DMS 273 treated with DMSO at 0.1 percent for 48 hours (cell line): ENCODE data around the gene H6PD.

Experiments
- DNase-seq: peaks from one replicate; lab custom pipeline; 2025; lab: John Stamatoyannopoulos, UW

H6PD gene

GRCh38 chr1:9240914-9241820, 6.6 kb downstream of the H6PD start:
- no peak for DNase-seq

GRCh38 chr1:9241891-9242290, 7.3 kb downstream of the H6PD start:
- DNase-seq = no peak

DNA sequence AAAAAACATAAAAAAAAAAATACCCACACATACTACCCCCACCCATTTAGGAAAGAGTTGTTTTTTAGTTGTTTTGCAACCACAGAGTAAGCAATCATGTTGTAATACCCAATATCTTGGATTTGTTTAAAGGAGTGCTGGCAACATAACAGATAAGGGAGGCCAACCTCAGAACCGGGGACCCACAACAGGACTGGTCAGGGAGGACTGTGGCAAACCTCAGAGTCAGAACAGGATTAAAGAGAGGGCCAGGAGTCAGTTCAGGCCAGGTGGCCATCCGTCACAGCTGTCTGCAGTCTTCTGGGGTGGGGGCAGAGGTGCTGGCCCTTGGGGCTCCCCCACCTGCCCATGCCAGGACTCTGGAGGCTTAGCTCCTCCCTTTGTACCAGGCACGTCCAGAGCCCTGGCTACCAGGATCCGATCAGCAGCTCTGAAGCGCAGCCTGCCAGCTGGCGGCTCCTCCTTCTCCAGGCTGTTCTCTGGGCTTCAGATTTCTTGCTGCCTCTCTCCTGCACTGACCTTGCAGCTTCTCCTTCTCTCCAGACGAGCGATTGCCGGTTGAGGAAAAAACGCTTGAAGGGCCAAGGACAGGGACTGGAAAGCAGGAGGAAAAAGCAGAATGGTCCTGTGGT, 7.9 kb downstream of the H6PD start:
- peak; percentile 8 for DNase-seq

DNA sequence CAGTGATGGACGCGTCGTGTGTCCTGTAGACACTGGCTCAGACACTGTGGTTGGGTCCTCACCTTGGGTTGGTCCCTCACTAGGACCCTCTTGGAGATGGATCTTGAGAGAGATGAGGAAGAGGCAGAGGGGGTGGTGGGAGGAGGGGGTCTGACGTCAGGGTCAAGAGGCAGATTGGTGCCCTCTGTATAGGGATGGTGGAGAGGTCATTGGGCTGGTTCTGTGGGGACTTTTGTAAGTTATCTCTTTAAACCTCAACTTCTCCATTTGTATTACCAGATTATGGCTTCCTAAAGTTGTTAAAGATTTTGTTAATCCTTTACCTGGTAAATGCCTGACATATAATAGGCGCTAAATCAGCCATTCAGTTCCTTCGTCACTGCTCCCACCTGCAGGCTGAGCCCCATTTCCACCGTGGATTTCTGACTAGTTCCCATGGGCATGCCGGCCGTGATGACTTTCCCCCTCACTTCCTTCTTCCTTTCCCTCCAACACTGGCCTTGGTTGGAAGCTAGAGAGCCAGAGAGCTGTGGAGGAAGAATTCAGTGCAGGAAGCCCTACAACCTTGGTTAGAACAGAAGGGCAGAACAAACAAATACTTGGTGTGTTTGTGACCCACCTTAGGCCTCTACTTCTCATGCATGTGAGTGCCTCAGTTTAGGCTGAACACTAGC, 8.6 kb downstream of the H6PD start:
- DNase-seq = no peak

- no peak for DNase-seq
Observed at GRCh38 chr1:9244501-9245229, 10.1 kb downstream of the H6PD start.

DNA sequence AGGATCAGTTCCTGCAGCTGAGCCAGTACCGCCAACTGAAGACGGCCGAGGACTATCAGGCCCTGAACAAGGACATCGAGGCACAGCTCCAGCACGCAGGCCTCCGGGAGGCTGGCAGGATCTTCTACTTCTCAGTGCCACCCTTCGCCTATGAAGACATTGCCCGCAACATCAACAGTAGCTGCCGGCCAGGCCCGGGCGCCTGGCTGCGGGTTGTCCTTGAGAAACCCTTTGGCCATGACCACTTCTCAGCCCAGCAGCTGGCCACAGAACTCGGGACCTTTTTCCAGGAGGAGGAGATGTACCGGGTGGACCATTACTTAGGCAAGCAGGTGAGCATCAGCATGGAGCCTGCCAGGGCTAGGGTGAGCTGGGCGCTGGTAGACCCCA, 10.7 kb downstream of the H6PD start:
- DNase-seq = no peak

DNA sequence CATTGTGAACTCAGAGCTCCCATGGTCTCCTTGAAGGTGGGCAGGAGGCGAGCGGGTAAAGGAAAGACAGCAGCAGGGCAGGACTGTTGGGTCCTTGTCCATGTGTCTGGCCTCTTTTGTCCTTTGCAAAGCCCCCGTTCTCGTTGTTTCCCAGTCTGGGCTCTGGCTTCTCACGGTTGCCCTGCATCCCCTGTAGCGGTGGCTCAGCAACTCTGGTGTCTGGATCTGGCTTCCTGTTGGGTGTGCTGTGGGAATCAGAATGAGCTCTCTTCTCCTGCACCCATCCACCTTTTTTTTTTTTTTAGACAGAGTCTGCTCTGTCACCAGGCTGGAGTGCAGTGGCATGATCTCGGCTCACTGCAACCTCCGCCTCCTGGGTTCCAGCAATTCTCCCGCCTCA, 11.1 kb downstream of the H6PD start:
- DNase-seq = no peak

DNA sequence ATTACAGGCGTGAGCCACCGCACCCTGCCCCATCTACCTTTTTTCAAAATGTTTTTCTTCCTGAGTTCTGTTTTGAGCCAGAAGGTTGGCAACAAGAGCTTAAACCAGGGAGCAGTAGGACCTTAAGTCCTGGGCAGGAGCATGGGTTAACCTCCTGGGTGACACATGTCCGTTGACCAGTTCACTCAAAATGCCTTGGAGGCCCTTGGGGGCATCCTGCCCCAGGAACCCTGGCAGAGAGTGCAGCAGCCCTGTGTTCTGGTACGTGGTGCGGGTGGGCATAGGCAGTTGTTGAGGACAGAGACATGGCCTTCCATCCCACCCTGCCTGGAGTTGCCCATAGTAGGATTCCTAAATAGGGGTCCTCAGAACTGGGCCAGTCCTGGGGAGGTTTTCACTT, 11.6 kb downstream of the H6PD start:
- DNase-seq = no peak

DNA sequence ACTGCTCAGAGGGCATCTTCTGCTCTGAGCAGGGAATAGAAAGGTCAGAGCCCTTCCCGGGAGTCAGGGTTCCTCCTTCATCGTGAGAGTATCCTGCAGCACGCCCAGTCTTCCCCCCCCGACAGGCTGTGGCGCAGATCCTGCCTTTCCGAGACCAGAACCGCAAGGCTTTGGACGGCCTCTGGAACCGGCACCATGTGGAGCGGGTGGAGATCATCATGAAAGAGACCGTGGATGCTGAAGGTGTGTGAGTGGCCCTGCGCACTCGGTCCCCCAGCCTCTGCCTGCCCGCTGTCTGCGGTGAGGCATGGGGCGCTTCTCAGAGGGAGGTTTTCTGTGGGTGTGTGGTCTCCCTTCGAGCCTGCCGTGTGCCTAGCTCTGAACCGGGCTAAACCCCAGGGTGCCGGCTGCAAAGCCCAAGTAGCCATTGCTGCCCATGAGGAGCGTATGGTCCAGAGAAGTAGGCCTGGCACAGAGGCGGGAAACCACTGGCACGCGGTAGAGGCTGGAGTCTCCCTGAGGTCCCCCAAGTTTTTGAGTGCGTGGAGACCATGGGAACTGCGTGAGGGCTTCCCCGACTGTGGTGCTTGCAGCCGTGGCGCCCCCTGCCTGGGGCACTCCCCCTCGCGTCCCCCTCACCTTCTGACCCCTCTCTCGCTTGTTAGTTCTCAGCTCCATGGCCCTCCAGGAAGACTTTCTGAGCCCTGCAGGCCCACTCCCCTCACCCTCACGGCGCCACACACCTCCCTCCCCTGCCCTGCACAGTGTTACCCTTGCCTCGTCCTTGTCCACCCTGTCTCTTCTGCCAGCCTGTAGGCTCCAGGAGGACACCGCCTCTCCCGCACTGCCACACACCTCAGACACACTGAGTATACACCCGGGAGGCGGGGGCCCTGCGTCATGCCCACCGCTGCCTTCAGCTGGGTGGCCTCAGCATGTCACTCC, 12.5 kb downstream of the H6PD start:
- no peak for DNase-seq

DNA sequence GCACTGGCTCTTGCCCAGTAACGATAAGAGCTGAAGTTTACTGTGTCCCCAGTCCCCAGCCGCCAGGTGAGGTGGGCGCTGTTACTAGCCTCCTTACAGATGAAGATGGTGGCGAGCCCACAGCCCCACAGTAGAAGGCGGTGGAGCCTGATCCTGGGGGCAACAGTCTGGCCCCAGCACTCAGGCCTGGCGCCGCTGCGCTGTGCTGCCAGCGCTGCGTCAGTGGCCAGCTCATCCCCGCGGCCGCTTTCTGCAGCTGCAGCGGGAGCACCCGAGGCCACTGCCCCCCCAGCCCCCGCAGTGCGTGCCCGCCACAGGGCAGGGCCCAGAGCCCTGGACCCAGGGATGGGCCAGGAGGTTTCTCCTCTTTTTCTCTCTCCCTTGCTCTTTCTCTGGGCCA, 13.3 kb downstream of the H6PD start:
- DNase-seq = no peak

GRCh38 chr1:9248341-9249262, 14.0 kb downstream of the H6PD start:
- no peak for DNase-seq

DNA sequence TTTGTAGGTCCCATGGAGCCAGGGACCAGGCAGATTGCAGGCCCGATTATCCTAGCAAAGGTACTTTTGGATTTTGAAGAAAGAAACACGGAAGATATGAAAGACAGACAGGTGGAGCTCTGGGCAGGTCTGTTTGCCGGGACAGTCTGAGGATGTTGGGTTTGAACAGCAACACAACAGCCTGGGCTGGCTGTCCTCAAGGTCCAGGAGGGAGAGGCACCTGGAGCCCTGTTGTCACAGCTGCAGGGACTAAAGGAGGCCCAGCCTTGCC, 14.6 kb downstream of the H6PD start:
- DNase-seq = no peak

DNA sequence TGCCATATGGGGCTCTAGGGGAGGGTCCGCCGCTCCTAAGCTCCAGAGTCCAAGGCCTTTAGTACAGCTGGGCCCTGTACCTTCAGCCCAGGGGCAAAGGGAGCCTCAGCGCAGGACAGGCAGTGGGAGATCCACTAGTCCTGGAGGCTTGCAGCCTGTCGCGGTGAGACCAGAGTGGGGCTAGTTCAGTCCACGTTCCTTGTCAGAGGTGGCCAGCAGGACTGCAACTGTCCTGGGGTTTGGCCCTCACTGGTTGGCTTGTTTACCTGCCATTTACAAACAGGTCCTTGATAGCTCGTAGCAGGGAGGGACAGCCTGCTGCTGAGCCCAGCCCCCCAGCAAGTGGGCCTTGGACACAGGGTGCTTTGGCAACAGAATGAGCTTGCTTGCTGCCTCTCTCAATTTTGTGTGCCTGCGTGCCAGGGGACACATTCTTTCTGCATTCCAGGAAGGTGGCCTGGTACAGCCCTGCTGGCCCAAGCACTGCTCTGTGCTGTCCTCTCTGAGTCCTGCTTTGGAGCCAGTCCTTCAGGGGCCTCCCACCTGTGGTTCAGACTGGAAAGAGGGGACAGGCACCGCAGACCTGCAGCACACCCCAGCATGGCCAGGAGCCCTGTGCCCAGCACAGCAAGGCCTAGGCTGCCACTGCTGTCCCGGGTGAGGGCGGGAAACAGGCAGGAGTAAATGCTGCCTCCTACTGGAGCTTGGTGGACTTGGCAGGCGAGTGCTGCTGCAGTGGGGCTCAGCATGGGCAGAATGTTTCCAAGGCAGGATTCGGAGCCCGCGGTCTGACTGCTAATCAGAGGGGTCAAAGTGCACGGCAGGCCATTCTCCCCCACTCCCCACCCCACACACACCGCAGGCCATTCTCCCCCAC, 15.2 kb downstream of the H6PD start:
- DNase-seq = no peak

DNA sequence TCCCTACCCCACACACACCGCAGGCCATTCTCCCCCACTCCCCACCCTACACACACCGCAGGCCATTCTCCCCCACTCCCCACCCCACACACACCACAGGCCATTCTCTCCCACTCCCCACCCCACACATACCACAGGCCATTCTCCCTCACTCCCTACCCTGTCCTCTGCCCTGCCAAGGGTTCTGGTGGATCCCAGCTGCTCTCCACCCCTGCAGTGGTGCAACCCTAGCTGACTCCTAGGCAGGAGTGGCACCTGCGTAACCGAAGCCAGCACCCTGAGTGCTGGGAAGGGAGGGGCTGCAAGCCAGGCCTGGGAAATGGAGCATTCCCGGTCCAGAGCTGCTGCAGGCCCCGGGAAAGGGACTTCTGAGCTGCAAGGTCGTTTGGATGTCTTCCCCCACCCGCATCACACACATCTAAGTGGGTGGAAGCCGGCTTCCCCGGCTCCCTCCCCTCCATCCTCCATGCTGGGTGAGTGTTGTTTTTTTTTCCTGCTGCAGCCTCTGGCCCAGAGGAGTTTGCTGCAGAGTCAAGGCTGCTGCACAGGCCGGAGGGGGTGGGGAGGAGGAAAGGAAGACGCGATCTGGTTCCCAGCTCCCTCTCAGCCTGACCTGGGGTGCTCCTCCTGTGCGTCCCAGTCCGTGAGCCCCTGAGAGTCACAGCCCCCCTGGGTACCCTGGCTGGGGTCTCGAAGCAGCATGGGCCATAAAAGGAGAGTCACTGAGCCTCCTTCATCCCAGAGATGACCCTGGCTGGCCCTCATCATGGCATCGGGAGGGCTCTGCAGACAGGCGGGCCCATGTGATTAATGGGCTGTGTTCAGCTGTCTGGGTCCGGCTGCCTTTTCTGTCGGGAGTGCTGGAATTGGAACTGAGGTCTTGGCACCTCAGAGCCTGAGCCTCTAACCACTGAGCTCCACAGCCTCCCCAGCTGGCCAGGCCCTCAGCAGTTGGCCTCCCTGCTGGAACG, 16.1 kb downstream of the H6PD start:
- no peak for DNase-seq

DNA sequence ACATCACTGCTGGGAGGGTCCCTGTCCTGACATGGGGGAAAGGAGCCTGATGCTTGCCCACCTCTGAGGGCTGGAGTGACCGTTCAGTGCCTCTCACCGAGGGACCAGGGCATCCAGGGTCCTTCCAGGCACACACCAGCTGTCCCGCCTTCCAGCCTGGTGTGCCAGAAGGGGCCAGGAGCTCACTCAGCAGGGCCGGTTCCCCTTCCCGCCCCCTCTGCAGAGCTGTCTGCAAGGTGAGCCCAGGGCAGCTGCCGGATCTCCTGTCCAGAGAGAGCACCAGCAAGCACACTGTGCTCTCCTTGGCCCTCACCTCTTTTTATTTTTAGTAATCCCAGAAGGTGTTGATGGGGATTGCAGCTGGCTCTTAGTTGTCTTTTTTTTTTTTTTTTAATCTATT, 16.9 kb downstream of the H6PD start:
- DNase-seq = no peak

GRCh38 chr1:9253004-9253403, 18.4 kb downstream of the H6PD start:
- no peak for DNase-seq

DNA sequence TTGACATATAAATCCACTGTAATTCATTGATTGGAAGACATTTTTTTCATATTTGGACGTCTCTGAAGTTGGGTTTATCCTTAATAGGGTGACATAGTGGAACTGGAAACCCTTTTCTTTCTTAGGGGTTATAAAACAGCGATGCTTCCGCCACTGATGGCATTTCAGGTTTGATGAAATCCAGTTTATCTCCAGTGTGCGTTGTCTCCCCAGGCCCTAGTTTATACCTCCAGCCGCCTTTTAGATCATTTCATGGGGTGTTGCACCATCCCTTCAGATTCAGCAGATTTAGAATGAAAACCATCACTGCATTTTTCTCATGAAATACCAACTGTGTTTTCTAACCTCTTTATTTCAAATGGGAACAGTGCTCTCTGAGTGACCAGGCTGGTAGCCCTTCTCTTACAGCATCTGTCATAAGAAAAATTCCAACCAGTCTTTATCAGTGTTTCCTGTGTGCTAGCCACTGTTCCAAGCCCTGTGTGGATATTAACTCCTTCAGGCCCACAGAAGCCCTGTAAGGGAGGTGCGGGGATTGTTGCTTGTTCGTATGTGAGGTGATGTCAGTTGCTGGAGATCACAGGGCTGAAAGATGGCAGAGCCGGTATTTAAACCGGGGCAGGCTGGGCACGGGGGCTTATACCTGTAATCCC, 19.0 kb downstream of the H6PD start:
- DNase-seq = no peak

DNA sequence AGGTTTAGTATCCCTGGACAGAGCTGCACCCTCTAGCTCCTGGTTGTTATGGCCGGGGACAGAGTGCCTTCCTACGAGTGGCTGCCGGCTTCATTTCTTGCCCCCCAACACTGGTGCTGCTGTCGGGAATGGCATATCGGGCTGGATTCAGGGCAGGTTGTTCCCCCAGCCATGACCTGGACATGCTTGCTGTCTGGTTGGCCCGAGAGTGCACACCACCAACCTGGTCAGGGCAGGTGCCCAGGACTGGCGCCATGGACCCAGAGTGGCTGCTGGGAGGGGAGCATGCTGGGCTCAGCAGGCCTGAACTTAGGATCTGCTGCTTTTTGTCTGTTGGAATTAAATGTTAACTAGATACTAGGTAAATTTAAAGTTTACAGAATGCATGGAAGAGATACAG, 21.8 kb downstream of the H6PD start:
- DNase-seq = no peak
